PC-3 (cell line): ENCODE results near the gene APIP.

ENCODE experiments used
- CTCF ChIP-seq: fragments of 300-600 bp; sonication (generic); conservative IDR thresholded peaks from 2 replicates; pipeline ENCODE4 v1.5.1; 2017; ENCODE audit warnings: antibody characterized with exemption, low read depth, mild to moderate bottlenecking, low read length
- EZH2 ChIP-seq: fragments of 300-600 bp; sonication (generic); IDR thresholded peaks from one replicate; pipeline ENCODE4 v1.6.1; 2017; ENCODE audit warnings: antibody characterized with exemption, mild to moderate bottlenecking, low read length; ENCODE audit not compliant: unreplicated experiment

GRCh38 chr11:34843271-34843670 is 72.9 kb downstream of the APIP start:
- TF ChIP-seq CTCF (no peak), EZH2 (no peak)
